Measurements from ENCODE around the gene IGF1R.
"Not testable (repeated sequence)": the region's sequence is repeated elsewhere in the genome, so short reads cannot be mapped to it uniquely, and the experiment has no call there.

The IGF1R gene

DNA sequence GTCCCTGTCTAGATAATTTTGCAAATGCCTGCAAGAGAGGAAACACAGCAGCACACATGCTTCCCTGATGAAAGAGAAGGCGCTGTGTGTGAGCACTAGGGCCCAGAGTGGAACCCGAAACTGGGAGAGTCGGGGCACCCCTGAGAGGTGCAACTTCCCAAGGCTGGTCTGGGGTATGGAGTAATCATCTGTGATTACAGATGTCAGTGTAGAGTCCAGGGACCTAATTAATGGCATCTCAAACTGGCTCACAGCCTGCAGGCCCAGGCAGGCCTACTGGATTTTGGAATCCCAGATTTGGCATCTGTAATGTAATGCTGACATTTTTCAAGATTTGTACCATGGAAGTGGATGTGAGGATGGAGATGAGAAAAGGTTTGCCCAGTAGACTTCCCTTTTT is 329.8 kb downstream of the IGF1R start:
- DNase-seq, result no peak

DNA sequence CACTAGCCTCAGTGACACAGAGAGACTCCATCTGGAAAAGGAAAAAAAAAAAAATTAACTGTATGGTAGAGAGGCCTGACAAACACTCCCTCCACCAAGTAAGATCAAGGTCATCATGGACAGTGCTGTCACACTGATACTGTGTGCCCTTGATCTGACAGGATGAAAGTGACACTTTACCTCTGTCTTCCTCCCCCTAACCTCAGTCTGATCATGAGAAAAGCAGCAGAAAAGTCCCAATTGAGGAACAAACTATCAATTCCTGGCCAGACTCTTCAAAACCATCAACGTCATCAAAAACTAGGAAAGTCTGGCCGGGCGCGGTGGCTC is 332.5 kb downstream of the IGF1R start:
- DNase-seq, result no peak

DNA sequence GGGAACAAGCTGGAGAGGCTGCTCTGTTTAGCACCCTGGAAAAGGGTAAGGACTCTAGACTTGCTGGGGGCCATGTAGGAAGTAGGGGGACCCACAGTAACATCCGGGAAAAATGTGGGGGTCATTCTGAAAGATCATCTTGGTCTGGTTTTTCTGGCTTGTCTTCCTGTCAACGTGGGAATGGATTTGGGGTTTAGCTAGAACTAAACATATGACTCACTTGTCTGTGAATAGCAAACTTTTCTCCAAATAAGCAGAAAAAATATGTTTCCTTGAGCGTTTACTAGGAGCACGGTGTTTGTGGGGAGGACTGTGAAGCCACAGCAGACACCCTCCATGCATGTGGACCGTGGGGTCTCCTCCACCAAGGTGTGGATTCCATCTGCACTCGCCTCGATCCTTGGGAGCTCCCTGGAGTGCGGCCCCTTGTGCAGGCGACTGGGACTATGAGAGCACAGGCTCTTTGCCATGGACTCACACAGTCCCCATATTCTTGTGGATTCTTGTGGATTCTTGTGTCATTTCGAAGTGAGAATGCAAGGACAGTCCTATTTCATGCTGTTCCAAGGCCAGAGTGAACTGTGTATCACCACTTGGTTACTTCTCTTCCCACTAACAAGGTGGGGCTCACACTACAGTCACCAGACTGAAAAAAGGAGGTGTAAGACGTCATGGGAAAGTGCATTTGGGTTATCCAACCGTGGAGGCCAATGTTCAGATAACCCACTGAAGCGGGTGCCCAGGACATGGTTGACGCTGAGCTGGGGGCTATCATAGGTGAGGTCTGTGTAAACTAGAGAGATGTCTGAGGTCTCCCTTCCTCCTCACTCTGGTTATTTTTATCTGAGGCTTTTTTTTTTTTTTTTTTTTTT is 333.7 kb downstream of the IGF1R start:
- DNase-seq, result no peak

DNA sequence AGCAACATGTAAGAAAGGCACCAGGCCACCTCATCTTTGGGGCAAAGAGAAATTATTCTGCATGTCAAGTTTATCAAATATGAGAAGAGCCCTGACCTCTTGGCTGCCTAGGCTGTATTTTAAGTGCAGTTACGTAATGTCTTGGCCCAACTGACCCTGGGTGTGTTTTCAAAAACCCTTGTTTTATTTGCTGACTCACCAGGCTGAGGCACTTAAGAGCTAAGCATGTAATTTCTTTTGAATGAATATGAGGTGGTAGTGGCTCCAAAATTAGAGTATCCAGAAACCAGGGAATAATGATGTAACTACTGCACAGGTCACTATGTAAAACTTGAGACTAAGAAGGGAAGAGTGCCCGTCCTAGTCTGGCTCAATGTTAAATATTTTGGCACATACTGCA is 335.0 kb downstream of the IGF1R start:
- DNase-seq, result peak; percentile 67

DNA sequence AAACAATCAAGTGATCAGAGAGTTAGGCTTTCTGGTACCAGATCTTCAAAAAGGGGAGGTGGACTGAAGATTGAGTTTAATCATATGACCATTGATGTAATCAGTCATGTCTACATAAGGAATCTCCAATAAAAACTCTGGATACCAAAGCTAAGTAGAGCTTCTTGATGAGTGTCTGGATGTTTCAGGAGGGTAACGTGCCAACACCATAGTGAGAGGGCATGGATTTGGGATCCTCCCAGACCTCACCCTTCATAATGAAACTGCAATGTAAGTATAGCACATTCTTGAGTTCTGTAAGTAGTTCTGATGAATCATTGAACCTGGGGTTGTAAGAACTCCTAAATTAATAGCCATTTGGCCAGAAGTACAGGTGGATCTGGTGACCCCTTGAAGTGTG is 337.9 kb downstream of the IGF1R start:
- DNase-seq, result no peak

DNA sequence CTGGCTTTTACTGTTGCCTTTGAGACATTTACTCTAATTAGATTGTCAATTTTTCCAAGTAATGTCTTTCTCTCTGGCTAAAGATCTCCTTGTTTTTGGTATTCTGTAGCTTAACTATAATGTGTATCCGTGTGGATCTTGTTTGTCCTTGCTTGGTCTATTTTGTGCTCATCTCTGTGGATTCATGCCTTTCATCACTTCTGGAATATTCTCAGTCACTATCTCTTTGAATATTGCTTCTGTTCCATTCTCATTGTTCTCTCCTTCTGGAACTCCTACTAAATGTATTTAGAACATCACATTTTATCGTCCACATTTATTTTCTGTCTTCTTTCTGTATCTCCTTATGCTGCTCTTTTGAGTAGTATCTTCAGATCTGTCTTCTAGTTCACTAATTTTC is 346.6 kb downstream of the IGF1R start:
- DNase-seq, result no peak

DNA sequence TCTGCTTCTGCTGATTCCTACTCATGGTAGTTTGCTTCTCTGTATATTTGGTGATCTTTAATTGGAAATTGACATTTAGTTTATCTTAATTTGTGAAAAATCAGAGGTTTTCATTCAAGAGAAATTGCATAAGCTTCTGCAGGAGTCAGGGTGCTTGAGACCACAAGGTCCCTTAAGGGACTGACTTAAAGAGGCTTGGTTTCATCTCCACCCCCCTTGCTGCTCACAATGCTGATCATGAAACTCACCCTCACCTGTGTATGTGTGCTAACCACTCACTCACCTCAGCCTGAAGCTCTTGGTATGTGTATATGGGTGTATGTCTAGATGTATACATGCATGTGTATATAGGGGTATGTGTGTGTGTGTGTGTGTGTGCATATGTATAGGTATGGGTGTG is 347.8 kb downstream of the IGF1R start:
- no peak for DNase-seq

DNA sequence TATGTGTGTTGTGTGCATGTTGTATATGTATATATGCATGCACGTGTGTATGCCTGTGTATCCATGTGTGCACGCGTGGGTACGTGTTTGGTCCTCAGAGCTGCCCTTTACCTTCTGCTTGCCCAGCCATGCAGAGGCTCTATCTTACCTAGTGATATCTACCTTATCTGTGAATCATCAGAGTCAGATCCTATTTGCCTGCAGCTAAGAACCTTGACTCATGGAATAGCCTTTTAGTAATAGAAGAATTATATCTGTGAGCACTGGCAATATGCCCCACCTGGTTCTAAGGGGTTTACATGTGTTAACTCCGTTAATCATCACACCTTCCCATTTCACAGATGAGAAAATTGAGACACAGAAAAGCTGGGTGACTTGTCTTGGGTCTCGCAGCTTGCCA is 348.3 kb downstream of the IGF1R start:
- DNase-seq, result no peak

DNA sequence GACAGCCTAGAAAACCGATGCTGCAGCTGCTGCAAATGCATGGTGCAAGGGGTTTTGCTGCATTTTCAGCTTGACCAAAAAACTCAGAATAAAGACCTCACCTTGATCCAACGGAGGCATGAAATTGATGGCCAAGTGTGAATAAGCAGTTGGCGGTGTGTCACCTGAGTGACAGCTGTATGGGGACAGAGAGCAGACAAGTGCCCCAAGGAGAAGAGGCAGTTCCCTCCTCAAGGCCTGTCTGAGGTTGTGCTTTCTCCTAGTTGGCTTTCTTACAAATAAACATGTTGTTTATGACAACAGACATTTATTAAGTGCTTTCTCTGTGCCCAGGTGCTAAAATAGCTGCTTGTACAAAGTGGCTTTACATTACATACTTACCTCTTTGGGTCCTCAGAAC is 349.0 kb downstream of the IGF1R start:
- no peak for DNase-seq

DNA sequence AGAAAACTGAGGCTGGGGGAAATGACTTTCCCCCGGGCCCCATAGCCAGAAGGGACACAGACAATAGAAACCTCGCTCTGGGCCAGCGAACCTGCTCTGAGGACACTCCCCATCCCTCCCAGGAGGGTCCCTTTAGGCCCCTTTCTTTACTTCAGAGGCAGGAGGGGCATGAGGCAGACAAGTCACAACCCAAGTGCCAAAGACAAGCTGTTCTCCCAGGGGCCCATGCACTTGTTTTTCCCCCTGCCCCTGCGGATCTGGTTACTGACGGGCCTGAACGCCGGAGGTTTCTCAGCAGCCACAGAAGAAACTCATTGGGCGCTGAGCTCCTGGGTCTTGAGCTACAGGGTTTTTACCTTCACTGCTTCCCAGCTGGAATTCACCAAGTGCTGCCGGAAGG is 349.4 kb downstream of the IGF1R start:
- DNase-seq, result no peak

DNA sequence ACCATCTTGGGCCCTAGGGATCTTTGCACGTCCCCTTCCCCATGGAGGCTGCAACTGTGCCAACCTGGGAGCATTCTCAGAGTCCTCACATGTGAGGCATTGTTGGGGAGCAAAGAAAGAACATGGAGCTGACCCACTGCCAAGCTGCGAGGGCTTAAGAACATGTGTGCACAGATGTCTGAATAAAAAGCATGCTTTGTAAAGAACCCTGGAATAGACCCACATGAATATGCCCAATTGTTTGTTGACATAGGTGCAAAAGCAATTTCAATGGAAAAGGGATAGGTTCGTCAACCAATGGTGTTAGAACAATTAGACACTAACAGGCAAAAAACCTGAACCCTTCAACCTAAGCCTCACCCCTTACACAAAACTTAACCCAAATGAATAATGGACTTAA is 349.9 kb downstream of the IGF1R start:
- DNase-seq, result no peak

DNA sequence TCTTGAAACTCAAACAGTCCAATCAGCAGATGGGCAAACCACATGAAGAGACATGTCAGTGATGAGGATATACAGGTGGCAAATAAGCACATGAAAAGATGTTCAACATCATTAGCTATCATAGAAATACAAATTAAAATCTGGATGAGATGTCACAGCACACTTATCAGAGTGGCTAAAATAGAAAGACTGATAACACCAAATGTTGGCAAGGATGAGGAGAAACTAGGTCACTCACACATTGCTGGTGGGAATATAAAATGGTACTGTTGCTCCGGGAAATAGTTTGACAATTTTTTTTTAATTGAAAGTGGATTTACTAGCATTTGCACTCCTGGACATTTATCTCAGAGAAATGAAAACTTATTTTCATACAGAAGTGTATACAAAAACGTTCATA is 350.9 kb downstream of the IGF1R start:
- DNase-seq, result no peak

DNA sequence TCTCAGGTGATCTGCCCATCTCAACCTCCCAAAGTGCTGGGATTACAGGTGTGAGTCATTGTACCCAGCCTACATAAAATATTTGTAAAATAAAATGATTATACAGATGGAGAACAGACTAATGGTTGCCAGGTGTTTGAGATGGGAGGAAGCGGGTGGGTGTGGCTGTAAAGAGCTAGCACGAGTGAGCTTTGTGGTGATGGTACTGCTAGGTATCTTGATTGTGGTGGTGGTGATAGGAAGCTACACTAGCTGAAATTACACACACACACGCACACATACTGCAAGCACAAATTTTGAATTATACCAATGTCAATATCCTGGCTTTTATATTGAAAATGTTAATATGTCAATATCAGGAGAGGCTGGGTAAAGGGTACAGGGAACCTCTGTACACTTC is 353.9 kb downstream of the IGF1R start:
- DNase-seq, result no peak

DNA sequence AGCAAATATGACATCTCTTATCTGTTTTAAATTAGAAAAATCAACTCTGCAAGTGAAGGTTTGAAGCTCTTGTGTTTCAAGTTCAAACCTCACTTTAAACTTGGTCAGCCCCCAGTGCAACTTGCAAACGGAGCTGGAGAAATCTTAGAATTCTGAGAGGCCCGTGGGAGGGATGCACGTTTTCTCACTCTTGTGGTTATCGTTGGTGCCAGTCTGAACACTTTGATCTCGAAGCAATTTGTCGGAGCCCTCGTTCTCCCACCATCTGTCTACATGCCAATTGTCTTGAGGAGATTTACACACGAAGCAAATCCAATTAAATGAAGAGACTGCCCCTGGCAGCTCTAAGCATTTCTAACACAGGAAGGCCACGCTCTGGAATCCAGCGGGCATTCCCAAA is 355.0 kb downstream of the IGF1R start:
- DNase-seq, result not testable (repeated sequence)

DNA sequence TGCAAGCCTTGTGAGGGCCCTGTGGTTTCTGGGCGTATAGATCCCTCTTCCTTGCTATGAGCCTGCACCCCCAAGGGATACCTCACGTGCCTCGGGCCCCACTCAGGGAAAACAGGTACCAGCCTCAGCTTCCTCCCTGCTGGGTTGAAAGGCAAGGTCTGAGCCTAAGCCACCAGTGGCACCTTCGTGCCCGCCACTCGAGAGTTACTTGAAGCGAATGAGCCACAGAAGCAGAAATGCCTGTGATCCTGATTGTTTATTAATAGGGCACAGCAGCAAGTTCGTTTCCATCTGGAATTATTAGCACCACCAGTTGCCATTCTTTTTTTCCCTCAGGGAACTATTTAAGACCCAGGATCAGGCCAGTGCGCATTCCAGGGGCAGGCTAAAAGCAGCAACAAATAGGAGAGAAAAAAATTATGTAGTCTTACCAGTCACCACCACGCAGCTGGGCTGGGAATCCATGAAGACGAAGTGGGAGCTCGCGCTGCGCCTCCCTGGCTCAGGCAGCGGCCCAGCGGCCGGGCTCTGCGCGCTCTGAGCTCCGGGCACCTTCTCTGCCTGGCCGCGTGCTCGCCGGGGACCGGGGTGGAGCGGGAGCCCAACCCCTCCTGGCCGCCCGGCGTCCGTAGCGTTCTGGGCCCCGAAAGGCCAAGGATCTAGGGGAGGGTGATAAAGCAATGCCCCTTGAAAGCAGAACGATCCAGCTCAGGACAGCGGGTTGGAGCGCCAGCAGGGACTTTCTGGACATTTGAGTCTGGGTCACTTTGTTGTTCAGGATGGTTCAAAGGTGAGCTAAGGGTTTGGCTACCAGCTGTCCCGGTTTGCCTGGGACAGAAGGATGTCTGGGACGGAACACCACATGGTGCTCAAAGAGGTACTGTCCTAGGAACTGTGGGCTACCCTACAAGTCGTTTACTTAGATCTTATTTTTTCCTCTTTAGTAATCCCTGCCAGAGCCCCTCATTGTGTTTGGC is 356.9 kb downstream of the IGF1R start:
- peak; percentile 27 for DNase-seq

DNA sequence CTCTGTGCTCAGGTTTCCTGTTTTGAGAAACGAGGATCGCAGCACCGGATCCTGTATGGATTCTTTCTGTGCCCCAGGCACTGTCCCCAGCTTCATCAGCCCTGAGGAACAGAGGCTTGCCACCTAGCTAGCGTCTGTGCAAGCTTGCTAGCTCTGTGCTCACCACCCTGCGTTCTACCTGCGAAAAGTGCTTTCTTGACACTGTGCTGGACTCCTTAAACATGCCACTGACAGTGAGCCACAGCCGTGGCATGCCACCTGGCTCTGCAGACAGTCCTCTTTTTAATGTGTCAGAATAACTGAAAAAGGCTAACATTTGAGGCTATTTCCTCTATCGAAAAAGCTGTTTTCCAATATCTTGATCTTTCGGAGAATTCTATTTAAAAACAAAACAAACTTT is 357.8 kb downstream of the IGF1R start:
- no peak for DNase-seq

DNA sequence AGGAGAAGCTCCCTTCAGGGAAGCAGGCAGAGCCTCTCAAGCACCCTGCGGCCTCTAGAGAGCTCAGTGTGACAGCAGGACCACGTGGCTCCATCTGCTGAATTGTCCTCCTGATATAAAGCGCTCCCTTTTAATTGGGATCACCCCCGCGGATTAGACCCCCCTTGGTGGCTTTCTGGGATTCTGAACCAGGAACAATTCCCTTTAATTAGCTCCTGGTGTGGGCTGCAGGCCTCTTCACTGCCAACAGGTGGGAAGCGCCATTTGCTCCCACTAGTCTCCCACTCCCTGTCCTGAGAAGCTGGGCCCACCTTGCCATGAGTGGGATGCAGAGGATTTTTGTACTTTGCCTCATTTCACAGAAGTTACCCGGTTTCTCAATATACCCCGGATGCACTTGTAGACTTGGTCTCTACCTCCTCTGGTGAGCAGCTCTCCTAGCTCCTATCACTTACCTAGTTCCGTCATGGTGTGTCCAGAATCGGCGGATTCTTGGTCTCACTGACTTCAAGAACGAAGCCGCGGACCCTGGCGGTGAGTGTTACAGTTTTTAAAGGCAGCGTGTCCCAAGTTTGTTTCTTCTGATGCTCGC is 358.7 kb downstream of the IGF1R start:
- DNase-seq, result no peak

DNA sequence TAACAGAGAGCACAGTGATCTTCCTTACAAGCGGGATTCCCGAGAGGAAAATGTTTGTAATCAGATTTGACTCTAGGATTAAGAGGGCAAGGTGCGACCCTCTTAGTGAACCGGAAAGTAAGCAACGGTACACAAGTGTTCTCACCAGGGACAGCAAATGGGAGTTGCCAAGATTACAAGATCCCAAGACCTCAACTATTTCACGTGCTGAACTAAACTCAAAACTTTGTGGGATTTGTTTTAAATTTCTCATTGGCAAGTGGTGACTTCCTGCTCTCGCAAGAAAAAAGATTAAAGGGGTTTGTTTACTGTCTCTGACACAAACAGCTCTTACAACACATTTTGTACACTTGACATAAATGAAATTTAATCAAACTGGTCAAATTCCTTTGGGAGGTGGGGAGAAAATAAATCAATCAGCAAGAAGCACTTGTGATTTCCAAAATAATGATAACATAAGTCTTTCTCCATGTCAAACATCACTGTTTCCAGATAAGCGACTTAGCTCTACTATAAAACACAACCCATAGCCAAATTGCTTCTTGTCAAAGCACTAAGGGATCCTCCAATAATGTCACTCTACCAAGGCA is 361.5 kb downstream of the IGF1R start:
- no peak for DNase-seq

DNA sequence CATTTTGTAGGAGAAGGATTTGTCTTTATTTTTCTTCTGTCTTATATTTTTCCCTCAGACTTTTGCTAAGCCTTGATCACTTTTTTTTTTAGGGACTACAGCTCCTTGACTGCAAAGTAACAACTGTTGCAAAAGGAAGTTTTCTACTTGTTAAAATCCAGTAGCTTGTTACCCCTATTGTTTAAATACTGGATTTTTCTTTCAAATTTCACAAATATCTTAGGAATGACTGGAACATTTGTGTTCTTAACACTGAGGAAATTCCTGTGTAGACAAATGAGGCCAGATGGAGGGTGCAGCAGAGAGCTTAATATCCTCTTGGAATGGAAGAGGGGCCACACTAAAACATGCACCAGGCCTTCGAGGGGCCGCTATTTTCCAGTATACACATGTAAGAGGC is 362.4 kb downstream of the IGF1R start:
- peak; percentile 57 for DNase-seq
